ENCODE results near the gene VEGFD. TPM values are rescaled to one million over a fixed set of nuclear protein-coding genes. Genes with fewer than 3 reads are reported as not detected.

The VEGFD gene, protein sequence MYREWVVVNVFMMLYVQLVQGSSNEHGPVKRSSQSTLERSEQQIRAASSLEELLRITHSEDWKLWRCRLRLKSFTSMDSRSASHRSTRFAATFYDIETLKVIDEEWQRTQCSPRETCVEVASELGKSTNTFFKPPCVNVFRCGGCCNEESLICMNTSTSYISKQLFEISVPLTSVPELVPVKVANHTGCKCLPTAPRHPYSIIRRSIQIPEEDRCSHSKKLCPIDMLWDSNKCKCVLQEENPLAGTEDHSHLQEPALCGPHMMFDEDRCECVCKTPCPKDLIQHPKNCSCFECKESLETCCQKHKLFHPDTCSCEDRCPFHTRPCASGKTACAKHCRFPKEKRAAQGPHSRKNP
- total RNA-seq, result not detected in 2 replicates

DNA sequence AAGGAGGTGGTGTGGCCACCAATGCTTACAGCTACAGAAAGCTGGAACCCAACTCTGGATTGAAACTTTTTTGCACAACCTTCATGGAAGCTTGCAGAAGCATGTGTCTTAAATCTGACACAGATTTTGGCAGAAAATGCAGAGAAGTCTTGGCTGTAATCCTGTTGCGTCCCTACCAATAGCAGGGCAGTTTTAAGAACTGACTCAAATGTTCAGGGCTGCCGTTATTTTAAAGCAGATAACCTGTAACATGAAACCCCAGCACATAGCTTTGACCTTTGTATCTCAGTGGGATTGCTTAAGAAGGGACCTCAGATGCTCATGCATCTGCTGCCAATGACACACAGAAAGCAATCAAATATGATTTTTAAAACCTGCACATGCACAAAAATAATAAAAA lies at the start of gene VEGFD:
VEGFD (minus strand) TSS at position 110 of the 400 bp plus-strand sequence. CDS start 467 bp downstream, outside the sequence.

DNA sequence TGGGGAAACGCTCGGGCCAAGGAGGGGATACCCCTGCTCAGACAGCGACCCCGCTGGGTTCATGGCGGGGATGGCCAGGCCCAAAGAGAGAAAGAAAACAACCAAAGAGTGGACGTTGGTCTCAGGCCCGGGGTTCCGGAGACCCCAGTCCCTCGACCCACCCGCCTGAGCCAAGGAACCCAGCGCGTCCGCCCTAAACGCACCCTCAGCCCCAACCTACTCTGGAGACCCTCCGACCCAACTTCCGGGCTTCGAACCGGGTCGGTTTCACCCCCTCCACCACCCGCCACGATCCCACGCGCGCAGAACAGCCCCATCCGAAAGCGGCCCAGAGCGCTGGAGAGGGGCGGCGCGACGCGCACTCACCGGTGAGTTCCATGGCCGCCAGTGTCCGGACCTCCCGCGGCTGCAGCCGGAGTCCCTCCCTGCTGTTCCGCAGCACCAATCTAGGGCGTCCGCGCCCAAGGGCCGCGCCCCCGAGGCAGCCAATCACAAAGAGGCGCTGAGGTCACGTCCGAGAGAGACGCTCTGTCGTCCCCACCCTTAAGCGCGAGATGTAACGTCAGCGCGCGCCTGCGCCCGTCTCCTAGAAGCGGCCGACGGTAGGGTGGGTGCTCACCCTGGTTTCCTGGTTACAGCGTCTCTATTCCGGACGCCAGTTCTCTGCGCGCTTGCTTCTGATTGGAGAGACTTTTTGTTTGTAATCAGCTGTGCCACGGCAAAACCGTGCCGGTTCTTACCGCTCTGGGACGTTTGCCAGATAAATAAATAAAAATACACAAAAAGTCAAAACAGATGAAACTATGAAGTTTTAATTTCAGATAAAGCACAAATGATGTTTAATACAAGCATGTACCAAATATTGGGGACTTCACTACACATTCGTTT lies 48.8 kb downstream of the VEGFD start, which contains the start of gene PIGA:
PIGA (minus strand) TSS at position 389 of the 888 bp plus-strand sequence. CDS start 3,593 bp downstream, outside the sequence.

DNA sequence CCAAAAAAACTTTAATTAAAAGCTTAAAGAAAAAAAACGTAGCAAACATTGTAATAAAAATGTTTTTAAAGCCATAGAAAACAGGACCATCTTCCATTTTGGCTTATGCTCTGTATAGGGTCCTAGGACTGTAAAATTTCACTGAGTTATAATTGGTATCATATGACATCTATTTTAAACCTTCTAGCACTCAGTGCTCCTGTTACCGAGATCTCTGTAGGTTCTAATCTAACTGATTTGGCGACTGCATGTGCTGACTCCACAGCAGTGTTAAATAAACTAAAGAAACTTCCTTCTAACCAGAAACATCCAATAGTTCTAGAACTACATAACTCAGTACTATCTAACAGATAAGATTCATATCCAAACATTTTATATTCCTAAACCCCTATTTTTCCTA lies 68.7 kb downstream of the VEGFD start, which contains the start of gene ASB11:
ASB11 (minus strand) TSS at position 132 of the 400 bp plus-strand sequence; CDS start at position 97, 35 bp downstream.

Other genes starting within 250 kb of the VEGFD start
- 2.2 and 4.2 TPM in 2 replicates for gene ASB9, start 114.3 kb downstream of the VEGFD start, total RNA-seq
- not detected in 2 replicates for gene ASB11, start 68.8 kb downstream of the VEGFD start, total RNA-seq
- gene PIGA, start 48.9 kb downstream of the VEGFD start, total RNA-seq, result 2.5 and 5.4 TPM in 2 replicates
- 4.2 and 5.1 TPM in 2 replicates for gene PIR, start 108.9 kb upstream of the VEGFD start, total RNA-seq
- gene BMX, start 116.4 kb upstream of the VEGFD start, total RNA-seq, result not detected in 2 replicates
- gene ACE2, start 216.5 kb upstream of the VEGFD start, total RNA-seq, result not detected in 2 replicates